Measurements from ENCODE around the gene C18orf63.
"Not testable (repeated sequence)": the region's sequence is repeated elsewhere in the genome, so short reads cannot be mapped to it uniquely, and the experiment has no call there.

C18orf63 gene

GRCh38 chr18:74288730-74289129 lies 26.9 kb upstream of the C18orf63 start:
- H3K9ac ChIP-seq (ENCODE audit: low read length) = no peak overlapping the region
- no peak overlapping the region for H3K27ac ChIP-seq (ENCODE audit: low read length)
- H3K4me3 ChIP-seq (ENCODE audit: low read length) = no peak overlapping the region

GRCh38 chr18:74289137-74289536 lies 26.5 kb upstream of the C18orf63 start:
- Histone ChIP-seq H3K27ac (ENCODE audit: low read length) (no peak overlapping the region), H3K9ac (ENCODE audit: low read length) (no peak overlapping the region), H3K4me1 (ENCODE audit: control insufficient read depth, low read depth, low read length) (peaks cover 34% of the 10 kb centered on the region)

More at GRCh38 chr18:74288730-74289129, 26.9 kb upstream of the C18orf63 start:
- peaks cover 3% of the 10 kb centered on the region for H3K9me3 ChIP-seq (ENCODE audit: control insufficient read depth, low read depth, low read length)
- no peaks in the 10 kb centered on the region for H3K36me3 ChIP-seq (ENCODE audit: control insufficient read depth, low read depth, low read length)
- H3K27me3 ChIP-seq (ENCODE audit: control insufficient read depth, insufficient read depth, low read length) = no peaks in the 10 kb centered on the region
- H3K4me1 ChIP-seq (ENCODE audit: control insufficient read depth, low read depth, low read length) = peaks cover 35% of the 10 kb centered on the region

GRCh38 chr18:74290021-74290420 lies 25.6 kb upstream of the C18orf63 start:
- Histone ChIP-seq H3K27ac (ENCODE audit: low read length) (no peak overlapping the region), H3K4me1 (ENCODE audit: control insufficient read depth, low read depth, low read length) (peaks cover 25% of the 10 kb centered on the region), H3K36me3 (ENCODE audit: control insufficient read depth, low read depth, low read length) (no peaks in the 10 kb centered on the region), H3K9ac (ENCODE audit: low read length) (no peak overlapping the region), H3K4me3 (ENCODE audit: low read length) (no peak overlapping the region), H3K9me3 (ENCODE audit: control insufficient read depth, low read depth, low read length) (peaks cover 3% of the 10 kb centered on the region), H3K27me3 (ENCODE audit: control insufficient read depth, insufficient read depth, low read length) (no peaks in the 10 kb centered on the region)

More at GRCh38 chr18:74289137-74289536, 26.5 kb upstream of the C18orf63 start:
- Histone ChIP-seq H3K9me3 (ENCODE audit: control insufficient read depth, low read depth, low read length) (peaks cover 3% of the 10 kb centered on the region), H3K36me3 (ENCODE audit: control insufficient read depth, low read depth, low read length) (no peaks in the 10 kb centered on the region), H3K4me3 (ENCODE audit: low read length) (no peak overlapping the region), H3K27me3 (ENCODE audit: control insufficient read depth, insufficient read depth, low read length) (no peaks in the 10 kb centered on the region)

GRCh38 chr18:74290794-74291471 lies 24.7 kb upstream of the C18orf63 start:
- Histone ChIP-seq H3K4me3 (ENCODE audit: low read length) (peak overlapping the region; percentile 93), H3K27ac (ENCODE audit: low read length) (no peak overlapping the region), H3K4me1 (ENCODE audit: control insufficient read depth, low read depth, low read length) (peaks cover 23% of the 10 kb centered on the region), H3K36me3 (ENCODE audit: control insufficient read depth, low read depth, low read length) (no peaks in the 10 kb centered on the region), H3K9me3 (ENCODE audit: control insufficient read depth, low read depth, low read length) (peaks cover 3% of the 10 kb centered on the region), H3K27me3 (ENCODE audit: control insufficient read depth, insufficient read depth, low read length) (no peaks in the 10 kb centered on the region), H3K9ac (ENCODE audit: low read length) (peak overlapping the region; percentile 61)

- H3K36me3 ChIP-seq (ENCODE audit: control insufficient read depth, low read depth, low read length) = no peaks in the 10 kb centered on the region
- peaks cover 3% of the 10 kb centered on the region for H3K9me3 ChIP-seq (ENCODE audit: control insufficient read depth, low read depth, low read length)
- H3K9ac ChIP-seq (ENCODE audit: low read length) = peak overlapping the region; percentile 61
- H3K4me1 ChIP-seq (ENCODE audit: control insufficient read depth, low read depth, low read length) = peaks cover 23% of the 10 kb centered on the region
- no peak overlapping the region for H3K27ac ChIP-seq (ENCODE audit: low read length)
- peak overlapping the region; percentile 93 for H3K4me3 ChIP-seq (ENCODE audit: low read length)
- no peaks in the 10 kb centered on the region for H3K27me3 ChIP-seq (ENCODE audit: control insufficient read depth, insufficient read depth, low read length)
Observed at GRCh38 chr18:74291472-74291770, 24.2 kb upstream of the C18orf63 start.

- H3K36me3 ChIP-seq (ENCODE audit: control insufficient read depth, low read depth, low read length) = no peaks in the 10 kb centered on the region
- peaks cover 23% of the 10 kb centered on the region for H3K4me1 ChIP-seq (ENCODE audit: control insufficient read depth, low read depth, low read length)
- no peaks in the 10 kb centered on the region for H3K27me3 ChIP-seq (ENCODE audit: control insufficient read depth, insufficient read depth, low read length)
- peaks cover 3% of the 10 kb centered on the region for H3K9me3 ChIP-seq (ENCODE audit: control insufficient read depth, low read depth, low read length)
- peak within 1 kb of the TSS; percentile 93 for H3K4me3 ChIP-seq (ENCODE audit: low read length)
- peak within 1 kb of the TSS; percentile 61 for H3K9ac ChIP-seq (ENCODE audit: low read length)
- no peak within 1 kb of the TSS for H3K27ac ChIP-seq (ENCODE audit: low read length)
Observed at GRCh38 chr18:74291771-74292540, 23.7 kb upstream of the C18orf63 start, which contains the start of gene CYB5A. Gene CYB5A, minus strand, starts transcription at chr18:74291963. Its CDS starts 88 bp downstream, at chr18:74291875.

GRCh38 chr18:74292541-74292858 lies 23.1 kb upstream of the C18orf63 start:
- Histone ChIP-seq H3K4me1 (ENCODE audit: control insufficient read depth, low read depth, low read length) (peaks cover 20% of the 10 kb centered on the region), H3K27me3 (ENCODE audit: control insufficient read depth, insufficient read depth, low read length) (no peaks in the 10 kb centered on the region), H3K27ac (ENCODE audit: low read length) (no peak overlapping the region), H3K36me3 (ENCODE audit: control insufficient read depth, low read depth, low read length) (no peaks in the 10 kb centered on the region), H3K4me3 (ENCODE audit: low read length) (peak overlapping the region; percentile 93), H3K9ac (ENCODE audit: low read length) (peak overlapping the region; percentile 61), H3K9me3 (ENCODE audit: control insufficient read depth, low read depth, low read length) (peaks cover 3% of the 10 kb centered on the region)

- H3K4me3 ChIP-seq (ENCODE audit: low read length) = peak overlapping the region; percentile 93
- H3K27ac ChIP-seq (ENCODE audit: low read length) = not testable (repeated sequence)
Observed at GRCh38 chr18:74292982-74293381, 22.7 kb upstream of the C18orf63 start.

GRCh38 chr18:74294526-74294925 lies 21.1 kb upstream of the C18orf63 start:
- Histone ChIP-seq H3K27me3 (ENCODE audit: control insufficient read depth, insufficient read depth, low read length) (no peaks in the 10 kb centered on the region), H3K27ac (ENCODE audit: low read length) (no peak overlapping the region), H3K4me1 (ENCODE audit: control insufficient read depth, low read depth, low read length) (peaks cover 6% of the 10 kb centered on the region), H3K9ac (ENCODE audit: low read length) (no peak overlapping the region), H3K4me3 (ENCODE audit: low read length) (no peak overlapping the region), H3K9me3 (ENCODE audit: control insufficient read depth, low read depth, low read length) (peaks cover 7% of the 10 kb centered on the region), H3K36me3 (ENCODE audit: control insufficient read depth, low read depth, low read length) (no peaks in the 10 kb centered on the region)

More at GRCh38 chr18:74292982-74293381, 22.7 kb upstream of the C18orf63 start:
- not testable (repeated sequence) for H3K27me3 ChIP-seq (ENCODE audit: control insufficient read depth, insufficient read depth, low read length); H3K9ac ChIP-seq (ENCODE audit: low read length); H3K9me3 ChIP-seq (ENCODE audit: control insufficient read depth, low read depth, low read length); H3K36me3 ChIP-seq (ENCODE audit: control insufficient read depth, low read depth, low read length)
- peaks cover 15% of the 10 kb centered on the region for H3K4me1 ChIP-seq (ENCODE audit: control insufficient read depth, low read depth, low read length)

GRCh38 chr18:74299162-74299561 lies 16.5 kb upstream of the C18orf63 start:
- Histone ChIP-seq H3K27me3 (ENCODE audit: control insufficient read depth, insufficient read depth, low read length) (no peaks in the 10 kb centered on the region), H3K36me3 (ENCODE audit: control insufficient read depth, low read depth, low read length) (no peaks in the 10 kb centered on the region), H3K9me3 (ENCODE audit: control insufficient read depth, low read depth, low read length) (peaks cover 4% of the 10 kb centered on the region), H3K9ac (ENCODE audit: low read length) (no peak overlapping the region), H3K27ac (ENCODE audit: low read length) (no peak overlapping the region), H3K4me1 (ENCODE audit: control insufficient read depth, low read depth, low read length) (no peaks in the 10 kb centered on the region), H3K4me3 (ENCODE audit: low read length) (no peak overlapping the region)

GRCh38 chr18:74299746-74300145 lies 15.9 kb upstream of the C18orf63 start:
- H3K4me3 ChIP-seq (ENCODE audit: low read length) = no peak overlapping the region

GRCh38 chr18:74303306-74303705 lies 12.3 kb upstream of the C18orf63 start:
- no peak overlapping the region for H3K4me3 ChIP-seq (ENCODE audit: low read length)
- H3K4me1 ChIP-seq (ENCODE audit: control insufficient read depth, low read depth, low read length) = no peaks in the 10 kb centered on the region
- H3K27me3 ChIP-seq (ENCODE audit: control insufficient read depth, insufficient read depth, low read length) = no peaks in the 10 kb centered on the region
- no peaks in the 10 kb centered on the region for H3K36me3 ChIP-seq (ENCODE audit: control insufficient read depth, low read depth, low read length)
- no peak overlapping the region for H3K27ac ChIP-seq (ENCODE audit: low read length)
- peaks cover 4% of the 10 kb centered on the region for H3K9me3 ChIP-seq (ENCODE audit: control insufficient read depth, low read depth, low read length)
- no peak overlapping the region for H3K9ac ChIP-seq (ENCODE audit: low read length)

More at GRCh38 chr18:74299746-74300145, 15.9 kb upstream of the C18orf63 start:
- Histone ChIP-seq H3K27ac (ENCODE audit: low read length) (no peak overlapping the region), H3K36me3 (ENCODE audit: control insufficient read depth, low read depth, low read length) (no peaks in the 10 kb centered on the region), H3K9me3 (ENCODE audit: control insufficient read depth, low read depth, low read length) (peaks cover 4% of the 10 kb centered on the region), H3K27me3 (ENCODE audit: control insufficient read depth, insufficient read depth, low read length) (no peaks in the 10 kb centered on the region), H3K4me1 (ENCODE audit: control insufficient read depth, low read depth, low read length) (no peaks in the 10 kb centered on the region), H3K9ac (ENCODE audit: low read length) (no peak overlapping the region)

All from iPS-18a (cell line).